Measurements from ENCODE around the gene CFAP97D2.
"Not testable (repeated sequence)": the region's sequence is repeated elsewhere in the genome, so short reads cannot be mapped to it uniquely, and the experiment has no call there.

CFAP97D2 gene

GRCh38 chr13:114145722-114146121, 33.3 kb upstream of the CFAP97D2 start:
- TF ChIP-seq CTCF (IDR thresholded peaks at IDR 0.05; ENCODE audit: low read depth, low read length), result no peak

GRCh38 chr13:114146173-114146572, 32.9 kb upstream of the CFAP97D2 start:
- no peak for TF ChIP-seq CTCF (IDR thresholded peaks at IDR 0.05; ENCODE audit: low read depth, low read length)
- H3K4me3 ChIP-seq (ENCODE audit: low read depth, low read length), result no peak overlapping the region

More at GRCh38 chr13:114145722-114146121, 33.3 kb upstream of the CFAP97D2 start:
- H3K4me3 ChIP-seq (ENCODE audit: low read depth, low read length), result no peak overlapping the region

GRCh38 chr13:114146629-114147028, 32.4 kb upstream of the CFAP97D2 start:
- no peak overlapping the region for H3K4me3 ChIP-seq (ENCODE audit: low read depth, low read length)
- peak; percentile 48 for TF ChIP-seq CTCF (IDR thresholded peaks at IDR 0.05; ENCODE audit: low read depth, low read length)

DNA sequence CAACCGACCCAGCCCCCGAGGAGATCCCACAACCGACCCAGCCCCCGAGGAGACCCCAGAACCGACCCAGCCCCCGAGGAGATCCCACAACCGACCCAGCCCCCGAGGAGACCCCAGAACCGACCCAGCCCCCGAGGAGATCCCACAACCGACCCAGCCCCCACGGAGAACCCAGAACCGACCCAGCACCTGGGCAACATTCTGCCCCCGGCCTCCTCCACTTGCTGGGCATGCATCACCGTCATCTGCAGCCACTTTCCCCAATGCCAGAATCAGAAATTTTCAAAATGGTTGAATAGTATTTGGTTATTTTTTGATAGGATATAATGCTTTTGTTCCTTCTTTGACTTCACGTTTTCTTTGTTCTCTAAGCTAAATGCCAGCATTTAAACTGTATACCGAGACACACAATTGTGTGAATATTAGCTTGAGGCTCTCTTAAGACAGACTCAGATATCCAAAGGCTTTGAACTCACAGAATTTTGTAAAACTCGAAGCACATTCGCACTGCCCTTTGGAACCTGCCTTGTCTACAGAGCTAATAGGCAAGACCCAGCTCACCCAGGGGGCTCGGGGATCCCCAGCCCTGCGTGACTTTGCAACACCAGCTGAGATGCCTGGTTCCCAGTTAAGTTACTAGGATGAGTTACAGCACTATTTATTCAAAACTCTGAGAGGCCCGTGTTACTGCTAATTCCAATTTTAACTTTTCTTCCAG, 31.1 kb upstream of the CFAP97D2 start:
- TF ChIP-seq CTCF (IDR thresholded peaks at IDR 0.05; ENCODE audit: low read depth, low read length), result no peak
- H3K4me3 ChIP-seq (ENCODE audit: low read depth, low read length), result no peak overlapping the region

- no peak for TF ChIP-seq CTCF (IDR thresholded peaks at IDR 0.05; ENCODE audit: low read depth, low read length)
- H3K4me3 ChIP-seq (ENCODE audit: low read depth, low read length), result no peak overlapping the region
Measured at GRCh38 chr13:114148521-114148855, 30.6 kb upstream of the CFAP97D2 start.

DNA sequence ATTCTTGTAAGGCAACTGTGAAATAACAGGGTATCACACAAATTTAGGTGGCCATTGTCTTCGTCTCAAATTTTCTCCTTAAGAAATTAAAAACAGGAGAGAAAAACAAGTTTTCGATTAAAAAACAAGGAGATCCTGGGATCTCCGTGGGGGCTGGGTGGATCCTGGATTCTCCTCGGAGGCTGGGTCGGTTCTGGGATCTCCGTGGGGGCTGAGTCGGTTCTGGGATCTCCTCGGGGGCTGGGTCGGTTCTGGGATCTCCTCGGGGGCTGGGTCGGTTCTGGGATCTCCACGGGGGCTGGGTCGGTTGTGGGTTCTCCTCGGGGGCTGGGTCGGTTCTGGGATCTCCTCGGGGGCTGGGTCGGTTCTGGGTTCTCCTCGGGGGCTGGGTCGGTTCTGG, 30.2 kb upstream of the CFAP97D2 start:
- H3K4me3 ChIP-seq (ENCODE audit: low read depth, low read length), result not testable (repeated sequence)

- no peak overlapping the region for H3K4me3 ChIP-seq (ENCODE audit: low read depth, low read length)
- TF ChIP-seq CTCF (IDR thresholded peaks at IDR 0.05; ENCODE audit: low read depth, low read length), result no peak
Measured at GRCh38 chr13:114149774-114150740, 29.0 kb upstream of the CFAP97D2 start.

Measured in WI38 (cell line).